Breast epithelium (tissue), 3 donors: Measurements from ENCODE around the gene LPAR1.

Experiments used
- CTCF ChIP-seq, 3 donors: fragments of 450-650 bp; IDR thresholded peaks; one replicate each; pipeline ENCODE4 v1.5.1; 2016 to 2017; ENCODE audit warnings: antibody characterized with exemption in 3 of 3, mild to moderate bottlenecking in 3 of 3, moderate library complexity in 3 of 3
- POLR2A ChIP-seq: fragments of 450-650 bp; IDR thresholded peaks from one replicate; pipeline ENCODE4 v1.6.1; 2016; ENCODE audit warnings: antibody characterized with exemption, mild to moderate bottlenecking, moderate library complexity
- POLR2AphosphoS5 ChIP-seq, 3 donors: sonication (generic); formaldehyde crosslinking; IDR thresholded peaks; one replicate each; pipeline ENCODE4 v1.6.1; 2017; ENCODE audit warnings: antibody characterized with exemption in 3 of 3

- TF ChIP-seq CTCF (IDR thresholded peaks at IDR 0.05): no peak
- no peak for TF ChIP-seq POLR2AphosphoS5 (IDR thresholded peaks at IDR 0.05)
- no peak for TF ChIP-seq POLR2A
These were observed 139.9 kb downstream of the LPAR1 start for GRCh38 chr9:110898358-110898757.
